DOHH2 (cell line): Measurements from ENCODE around the gene RBKS.

Experiments
- H3F3A ChIP-seq: fragments of 200-600 bp; sonication (generic), shearing (Covaris generic); 2 replicates; pipeline ENCODE4 v1.6.0; 2016; ENCODE audit warnings: antibody characterized with exemption, mild to moderate bottlenecking; ENCODE audit not compliant: control insufficient read depth, insufficient read depth
- H3K27ac ChIP-seq: fragments of 200-600 bp; sonication (generic); 2 replicates; pipeline ENCODE4 v1.5.1; 2014; ENCODE audit warnings: low read depth, mild to moderate bottlenecking, low read length, moderate library complexity
- H3K27me3 ChIP-seq: fragments of 200-600 bp; sonication (generic); 2 replicates; pipeline ENCODE4 v1.6.1; 2014; ENCODE audit warnings: mild to moderate bottlenecking, low read length, mixed read lengths; ENCODE audit not compliant: control insufficient read depth
- H3K36me3 ChIP-seq: fragments of 200-600 bp; sonication (generic); 2 replicates; pipeline ENCODE4 v1.6.1; 2014; ENCODE audit warnings: mild to moderate bottlenecking, low read length, moderate library complexity, mixed read lengths; ENCODE audit not compliant: control insufficient read depth
- H3K4me1 ChIP-seq: fragments of 200-600 bp; sonication (generic); 2 replicates; pipeline ENCODE4 v1.6.1; 2014; ENCODE audit warnings: mild to moderate bottlenecking, low read length, mixed read lengths; ENCODE audit not compliant: control insufficient read depth
- H3K4me2 ChIP-seq: fragments of 200-600 bp; sonication (generic); 2 replicates; pipeline ENCODE4 v1.6.0; 2014; ENCODE audit warnings: mild to moderate bottlenecking, low read length, moderate library complexity
- H3K4me3 ChIP-seq: fragments of 200-600 bp; sonication (generic); 2 replicates; pipeline ENCODE4 v1.5.1; 2014; ENCODE audit warnings: mild to moderate bottlenecking, low read length, mixed read lengths
- H3K79me2 ChIP-seq: fragments of 200-600 bp; sonication (generic); 2 replicates; pipeline ENCODE4 v1.6.1; 2014; ENCODE audit warnings: mild to moderate bottlenecking, low read length, mixed read lengths; ENCODE audit not compliant: control insufficient read depth
- H3K9me2 ChIP-seq: fragments of 200-600 bp; sonication (generic); replicated peaks from 2 replicates; pipeline ENCODE4 v1.6.1; 2014; ENCODE audit warnings: mild to moderate bottlenecking, low read length, mixed read lengths; ENCODE audit not compliant: control insufficient read depth
- H3K9me3 ChIP-seq: fragments of 200-600 bp; sonication (generic); 2 replicates; pipeline ENCODE4 v1.6.1; 2014; ENCODE audit warnings: antibody characterized with exemption, low read length, mixed read lengths; ENCODE audit not compliant: control insufficient read depth, insufficient read depth
- H4K20me1 ChIP-seq: fragments of 200-600 bp; sonication (generic); 2 replicates; pipeline ENCODE4 v1.6.0; 2014; ENCODE audit warnings: low read depth, mild to moderate bottlenecking, antibody characterized with exemption, low read length, moderate library complexity; ENCODE audit not compliant: control insufficient read depth, insufficient read depth
- EZH2phosphoT487 ChIP-seq: fragments of 200-600 bp; sonication (generic); IDR thresholded peaks from 2 replicates; pipeline ENCODE4 v1.6.1; 2017; ENCODE audit warnings: borderline replicate concordance, mild to moderate bottlenecking, antibody characterized with exemption, low read length, moderate library complexity, mixed read lengths
- TF ChIP-seq, protein P1 (sequence below): fragments of 200-600 bp; sonication (generic); IDR thresholded peaks from one replicate; pipeline ENCODE4 v1.5.1; 2014; ENCODE audit warnings: antibody characterized with exemption, mild to moderate bottlenecking, low read depth, low read length; ENCODE audit not compliant: poor library complexity, severe bottlenecking

RBKS gene

GRCh38 chr2:27792759-27793158 lies 97.4 kb downstream of the RBKS start:
- H3K27ac ChIP-seq, result no peak overlapping the region
- no peaks in the 10 kb centered on the region for H3K36me3 ChIP-seq
- no peaks in the 10 kb centered on the region for H3K9me3 ChIP-seq
- no peak overlapping the region for H3K4me3 ChIP-seq
- no peak for TF ChIP-seq EZH2phosphoT487
- H3K4me1 ChIP-seq, result no peaks in the 10 kb centered on the region
- no peak overlapping the region for H3K4me2 ChIP-seq
- H4K20me1 ChIP-seq, result no peaks in the 10 kb centered on the region
- no peaks in the 10 kb centered on the region for H3K27me3 ChIP-seq
- no peaks in the 10 kb centered on the region for H3K9me2 ChIP-seq
- H3K79me2 ChIP-seq, result no peaks in the 10 kb centered on the region
- no peaks in the 10 kb centered on the region for H3F3A ChIP-seq

DNA sequence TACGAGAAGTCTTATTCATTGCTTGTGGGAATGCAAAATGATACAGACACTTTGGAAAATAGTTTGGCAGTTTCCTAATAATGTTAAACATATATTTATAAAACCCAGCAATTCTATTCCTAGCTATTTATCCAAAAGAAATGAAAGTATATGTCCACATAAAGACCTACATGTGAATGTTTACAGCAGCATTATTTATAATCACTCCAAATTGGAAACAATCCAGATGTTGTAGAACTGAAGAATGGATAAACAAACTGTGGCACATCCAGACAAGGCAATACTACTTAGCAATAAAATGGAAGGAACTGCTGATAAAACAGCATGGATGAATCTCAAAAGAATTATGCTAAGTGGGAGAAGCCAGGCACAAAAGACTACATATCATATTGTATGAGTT lies 99.4 kb downstream of the RBKS start:
- H3F3A ChIP-seq, result no peaks in the 10 kb centered on the region
- no peak overlapping the region for H3K4me2 ChIP-seq
- no peaks in the 10 kb centered on the region for H4K20me1 ChIP-seq
- no peaks in the 10 kb centered on the region for H3K9me2 ChIP-seq
- H3K9me3 ChIP-seq, result no peaks in the 10 kb centered on the region
- H3K79me2 ChIP-seq, result no peaks in the 10 kb centered on the region
- no peak for TF ChIP-seq EZH2phosphoT487
- TF ChIP-seq, protein P1, sequence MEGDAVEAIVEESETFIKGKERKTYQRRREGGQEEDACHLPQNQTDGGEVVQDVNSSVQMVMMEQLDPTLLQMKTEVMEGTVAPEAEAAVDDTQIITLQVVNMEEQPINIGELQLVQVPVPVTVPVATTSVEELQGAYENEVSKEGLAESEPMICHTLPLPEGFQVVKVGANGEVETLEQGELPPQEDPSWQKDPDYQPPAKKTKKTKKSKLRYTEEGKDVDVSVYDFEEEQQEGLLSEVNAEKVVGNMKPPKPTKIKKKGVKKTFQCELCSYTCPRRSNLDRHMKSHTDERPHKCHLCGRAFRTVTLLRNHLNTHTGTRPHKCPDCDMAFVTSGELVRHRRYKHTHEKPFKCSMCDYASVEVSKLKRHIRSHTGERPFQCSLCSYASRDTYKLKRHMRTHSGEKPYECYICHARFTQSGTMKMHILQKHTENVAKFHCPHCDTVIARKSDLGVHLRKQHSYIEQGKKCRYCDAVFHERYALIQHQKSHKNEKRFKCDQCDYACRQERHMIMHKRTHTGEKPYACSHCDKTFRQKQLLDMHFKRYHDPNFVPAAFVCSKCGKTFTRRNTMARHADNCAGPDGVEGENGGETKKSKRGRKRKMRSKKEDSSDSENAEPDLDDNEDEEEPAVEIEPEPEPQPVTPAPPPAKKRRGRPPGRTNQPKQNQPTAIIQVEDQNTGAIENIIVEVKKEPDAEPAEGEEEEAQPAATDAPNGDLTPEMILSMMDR, result no peak
- H3K27ac ChIP-seq, result no peak overlapping the region
- no peaks in the 10 kb centered on the region for H3K27me3 ChIP-seq
- H3K4me3 ChIP-seq, result no peak overlapping the region
- no peaks in the 10 kb centered on the region for H3K36me3 ChIP-seq
- no peaks in the 10 kb centered on the region for H3K4me1 ChIP-seq

DNA sequence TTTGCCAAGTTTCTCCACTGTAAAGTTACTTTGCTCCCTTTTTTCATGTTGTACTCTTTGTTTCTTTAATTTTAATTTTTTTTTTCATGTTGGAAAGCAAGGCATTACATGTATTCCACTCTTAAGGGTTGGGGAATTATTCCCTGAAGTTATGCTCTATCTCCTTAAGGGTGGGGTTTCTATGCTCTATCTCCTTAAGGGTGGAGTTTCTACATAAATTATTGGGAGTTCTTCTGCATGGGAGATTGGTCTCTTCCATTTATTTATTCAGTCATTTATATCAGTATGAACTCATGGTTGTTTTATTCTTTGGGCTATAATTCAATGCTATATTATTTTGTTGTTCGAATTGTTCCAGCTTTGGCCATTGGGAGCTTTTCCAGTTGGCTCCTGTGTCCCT lies 107.5 kb downstream of the RBKS start:
- Histone ChIP-seq H3K4me2 (no peak overlapping the region), H3K79me2 (peaks cover 11% of the 10 kb centered on the region), H3K4me1 (no peaks in the 10 kb centered on the region), H3K9me3 (no peaks in the 10 kb centered on the region), H3K27ac (no peak overlapping the region), H4K20me1 (0 out of 2 replicates have a peak, but pooled peaks cover 5% of the 10 kb centered on the region), H3K36me3 (peaks cover 17% of the 10 kb centered on the region), H3K4me3 (no peak overlapping the region), H3K27me3 (no peaks in the 10 kb centered on the region), H3F3A (no peaks in the 10 kb centered on the region), H3K9me2 (no peaks in the 10 kb centered on the region)
- TF ChIP-seq, protein P1, result no peak
- TF ChIP-seq EZH2phosphoT487, result no peak

DNA sequence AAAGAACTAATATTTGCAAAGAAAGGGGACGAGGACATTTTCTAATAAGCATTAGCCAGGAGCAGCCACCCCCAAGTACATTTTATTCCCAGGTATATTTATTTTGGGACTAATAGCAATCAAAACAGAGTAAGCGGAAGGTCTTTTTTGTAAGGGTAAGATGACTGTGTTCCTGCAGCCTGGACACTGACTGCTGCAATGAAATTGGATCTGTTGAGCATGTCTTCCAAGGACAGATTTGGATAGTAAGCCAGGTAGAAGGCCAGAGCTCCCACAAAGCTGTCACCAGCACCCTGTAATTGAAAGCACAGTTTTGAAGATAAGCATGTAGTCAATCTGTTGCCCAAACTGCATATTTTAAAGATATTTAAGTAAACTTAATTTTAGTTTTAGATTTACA lies 108.7 kb downstream of the RBKS start:
- Histone ChIP-seq H3K4me3 (no peak overlapping the region), H3K9me3 (no peaks in the 10 kb centered on the region), H3K36me3 (peaks cover 21% of the 10 kb centered on the region), H3K4me2 (no peak overlapping the region), H3K27ac (no peak overlapping the region), H3K9me2 (no peaks in the 10 kb centered on the region), H3K27me3 (no peaks in the 10 kb centered on the region), H4K20me1 (0 out of 2 replicates have a peak, but pooled peaks cover 5% of the 10 kb centered on the region), H3F3A (no peaks in the 10 kb centered on the region), H3K4me1 (no peaks in the 10 kb centered on the region), H3K79me2 (peaks cover 18% of the 10 kb centered on the region)
- TF ChIP-seq EZH2phosphoT487, result no peak
- TF ChIP-seq, protein P1, result no peak
